T-helper 22 cell (primary cell): ENCODE data around the gene GOLT1A.
"Not testable (repeated sequence)": the region's sequence is repeated elsewhere in the genome, so short reads cannot be mapped to it uniquely, and the experiment has no call there.

ENCODE experiments used
- DNase-seq: peaks from one replicate; pipeline ENCODE4 v3.0.0-alpha.2; 2020; ENCODE audit warnings: low read depth

The GOLT1A gene

DNA sequence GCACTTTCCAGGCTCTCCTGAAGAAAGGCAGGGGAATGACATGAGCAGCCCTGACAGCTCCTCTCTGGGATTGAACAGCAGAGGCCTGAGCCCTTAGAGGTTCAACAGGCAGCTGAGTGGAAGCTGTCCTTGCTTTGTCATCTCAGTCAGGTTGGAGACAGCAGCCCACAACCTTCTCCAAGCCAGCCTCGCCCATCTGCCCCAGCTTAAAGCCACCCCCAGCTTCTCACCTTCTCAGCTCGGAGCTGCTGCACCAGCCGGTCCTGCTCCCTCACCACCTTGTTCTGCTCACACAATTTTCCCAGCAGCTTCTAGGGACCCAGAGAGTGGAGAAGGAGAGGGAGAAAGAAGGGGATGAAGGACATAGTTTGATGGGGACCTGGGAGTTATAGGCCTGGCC lies 35.2 kb upstream of the GOLT1A start:
- DNase-seq, result no peak

DNA sequence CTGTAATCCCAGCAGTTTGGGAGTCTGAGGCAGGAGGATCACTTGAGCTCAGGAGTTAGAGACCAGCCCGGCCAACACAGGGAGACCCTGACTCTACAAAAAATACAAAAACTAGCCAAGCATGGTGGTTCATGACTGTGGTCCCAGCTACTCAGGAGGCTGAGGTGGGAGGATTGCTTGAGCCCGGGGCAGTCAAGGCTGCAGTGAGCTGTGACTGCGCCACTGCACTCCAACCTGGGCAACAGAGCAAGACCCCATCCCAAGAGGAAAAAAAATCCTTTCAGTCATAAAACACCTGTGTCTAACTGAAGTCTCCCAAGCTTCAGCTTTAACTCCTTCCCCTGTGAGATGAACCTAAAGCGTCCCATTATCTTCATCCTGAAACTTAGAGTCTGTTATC lies 33.1 kb upstream of the GOLT1A start:
- DNase-seq, result no peak

DNA sequence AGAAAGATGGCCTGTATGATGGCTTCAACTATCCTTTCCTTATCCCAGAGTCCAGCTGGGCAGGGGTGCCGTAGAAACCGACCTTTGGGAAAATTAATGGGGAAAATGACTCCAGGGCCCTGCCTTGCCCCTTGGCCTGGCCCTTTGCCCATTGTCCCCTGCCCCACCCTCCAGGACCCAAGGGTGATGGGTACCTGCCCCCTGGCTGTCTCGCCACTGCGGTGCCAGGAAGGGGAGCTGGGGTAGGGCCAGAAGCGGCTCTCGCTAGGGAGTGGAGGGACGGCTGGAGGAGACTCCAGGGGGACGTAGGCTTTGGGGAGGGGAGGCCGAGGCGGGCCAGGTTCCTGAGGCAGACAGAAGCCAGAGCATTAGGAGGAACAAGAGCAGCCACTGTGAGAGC lies 29.1 kb upstream of the GOLT1A start:
- no peak for DNase-seq

DNA sequence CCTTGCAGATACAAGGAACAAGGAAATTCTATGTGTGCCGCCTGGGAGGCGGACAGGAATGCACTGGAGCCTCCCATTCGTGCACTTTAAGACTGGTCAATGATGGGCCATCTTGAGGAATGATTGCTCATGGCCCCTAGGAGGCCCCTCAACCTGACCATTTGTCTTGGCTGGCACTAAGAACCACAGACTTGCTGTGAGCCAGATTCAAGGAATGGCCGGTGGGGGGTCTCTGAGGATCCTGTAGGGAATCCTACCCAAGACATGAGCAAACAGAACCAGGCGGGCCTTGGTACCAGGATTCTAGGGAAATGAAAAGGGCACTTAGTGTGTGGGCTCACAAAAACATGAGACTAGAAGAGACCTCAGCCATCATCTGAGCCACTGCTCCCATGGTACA lies 28.1 kb upstream of the GOLT1A start:
- no peak for DNase-seq

DNA sequence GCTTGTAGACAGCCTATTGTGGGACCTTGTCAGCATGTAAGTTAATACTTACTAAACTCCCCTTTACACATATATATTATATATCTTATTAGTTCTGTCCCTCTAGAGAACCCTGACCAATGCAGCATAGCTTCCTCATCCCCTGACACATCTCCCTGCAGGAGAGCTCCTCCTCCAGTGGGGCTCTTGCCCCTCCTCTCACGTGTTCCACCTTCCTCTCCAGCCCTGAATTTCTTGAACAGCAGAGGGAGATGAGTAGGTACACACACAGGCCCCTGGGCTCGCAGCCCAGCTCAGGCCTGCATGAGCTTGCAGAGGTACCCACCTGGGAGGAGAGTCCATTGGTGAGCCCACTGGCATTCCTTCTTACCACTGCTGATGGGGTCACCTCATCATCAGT lies 27.3 kb upstream of the GOLT1A start:
- DNase-seq, result no peak

DNA sequence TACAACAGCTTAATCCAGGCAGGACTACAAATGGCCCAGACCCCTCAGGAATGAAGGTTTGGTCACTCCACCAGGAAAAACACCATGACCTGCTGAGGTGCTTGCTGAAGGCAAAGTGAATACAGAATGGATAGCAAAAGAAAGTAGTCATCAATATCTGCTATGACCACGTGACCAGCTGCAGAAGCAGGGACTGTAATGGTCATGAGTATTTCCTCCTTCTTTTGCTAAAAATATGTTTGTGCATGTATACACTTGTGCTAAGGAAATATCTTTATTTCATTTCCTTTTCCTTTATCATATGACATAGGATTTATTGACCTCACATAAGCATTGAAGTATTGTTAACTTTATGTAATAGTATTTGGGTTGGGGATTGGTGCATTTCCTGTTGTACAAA lies 26.4 kb upstream of the GOLT1A start:
- no peak for DNase-seq

GRCh38 chr1:204239401-204239800 lies 25.6 kb upstream of the GOLT1A start:
- DNase-seq, result not testable (repeated sequence)

DNA sequence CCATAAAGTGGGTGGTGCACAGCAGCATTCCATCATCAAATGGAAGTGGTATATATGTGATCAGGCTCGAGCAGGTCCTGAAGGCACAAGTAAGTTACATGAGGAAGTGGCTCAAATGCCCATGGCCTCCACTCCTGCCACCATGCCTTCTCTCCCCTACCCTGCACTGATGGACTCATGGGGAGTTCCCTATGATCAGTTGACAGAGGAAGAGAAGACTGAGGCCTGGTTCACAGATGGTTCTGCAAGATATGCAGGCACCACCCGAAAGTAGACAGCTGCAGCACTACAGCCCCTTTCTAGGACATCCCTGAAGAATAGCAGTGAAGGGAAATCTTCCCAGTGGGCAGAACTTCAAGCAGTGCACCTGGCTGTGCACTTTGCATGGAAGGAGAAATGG lies 24.7 kb upstream of the GOLT1A start:
- DNase-seq, result not testable (repeated sequence)

DNA sequence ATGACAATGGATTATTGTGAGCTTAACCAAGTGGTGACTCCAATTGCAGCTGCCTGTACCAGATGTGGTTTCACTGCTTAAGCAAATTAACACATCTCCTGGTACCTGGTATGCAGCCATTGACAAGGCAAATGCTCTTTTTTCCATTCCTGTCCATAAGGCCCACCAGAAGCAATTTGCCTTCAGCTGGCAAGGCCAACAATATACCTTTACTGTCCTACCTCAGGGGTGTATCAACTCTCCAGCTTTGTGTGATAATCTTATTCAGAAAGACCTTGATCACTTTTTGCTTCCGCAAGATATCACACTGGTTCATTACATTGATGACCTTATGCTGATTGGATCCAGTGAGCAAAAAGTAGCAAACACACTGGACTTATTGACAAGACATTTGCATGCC lies 23.7 kb upstream of the GOLT1A start:
- DNase-seq, result not testable (repeated sequence)

- DNase-seq, result no peak
Measured at GRCh38 chr1:204232526-204232925, 18.7 kb upstream of the GOLT1A start.

GRCh38 chr1:204230211-204230610 lies 16.4 kb upstream of the GOLT1A start:
- DNase-seq, result no peak

GRCh38 chr1:204228896-204229295 lies 15.1 kb upstream of the GOLT1A start:
- DNase-seq, result no peak

DNA sequence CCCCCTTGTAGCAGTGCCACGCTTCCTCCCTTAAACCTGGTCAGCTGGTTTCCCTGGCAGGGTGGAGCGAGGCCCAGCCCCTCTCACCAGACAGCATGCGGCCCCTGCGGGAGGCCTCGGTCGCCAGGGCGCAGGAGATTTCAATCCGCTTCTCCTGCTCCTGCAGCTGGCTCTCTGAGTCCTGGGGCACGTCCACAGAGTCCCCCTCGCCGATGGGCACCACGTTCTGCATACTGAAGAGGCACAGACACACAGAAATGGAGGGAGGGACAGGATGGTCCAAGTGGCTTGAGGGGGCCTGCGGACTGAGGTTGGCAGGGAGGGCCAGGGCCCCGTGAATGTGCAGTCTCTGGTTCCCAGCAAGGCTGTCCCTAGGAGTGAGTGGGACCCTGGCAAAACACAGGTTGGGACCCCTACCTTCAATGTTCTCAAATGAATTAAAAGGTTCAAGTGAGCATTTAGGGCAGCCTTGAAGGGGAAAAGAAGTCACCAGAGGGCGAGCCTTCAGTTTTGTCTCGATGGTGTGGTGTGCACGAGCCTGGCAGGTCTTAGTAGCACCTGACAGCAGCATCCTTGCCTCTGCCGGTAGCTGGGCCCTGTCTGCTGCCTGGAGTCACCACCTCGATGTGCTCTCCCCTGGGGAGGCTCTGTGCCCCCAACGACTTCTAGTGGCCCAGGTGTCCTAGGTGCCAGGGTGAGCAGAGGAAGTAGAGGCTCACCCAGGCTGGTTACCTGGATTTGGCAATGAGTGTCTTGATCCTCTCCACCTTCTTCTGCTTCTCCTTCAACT lies 14.4 kb upstream of the GOLT1A start:
- DNase-seq, result no peak

DNA sequence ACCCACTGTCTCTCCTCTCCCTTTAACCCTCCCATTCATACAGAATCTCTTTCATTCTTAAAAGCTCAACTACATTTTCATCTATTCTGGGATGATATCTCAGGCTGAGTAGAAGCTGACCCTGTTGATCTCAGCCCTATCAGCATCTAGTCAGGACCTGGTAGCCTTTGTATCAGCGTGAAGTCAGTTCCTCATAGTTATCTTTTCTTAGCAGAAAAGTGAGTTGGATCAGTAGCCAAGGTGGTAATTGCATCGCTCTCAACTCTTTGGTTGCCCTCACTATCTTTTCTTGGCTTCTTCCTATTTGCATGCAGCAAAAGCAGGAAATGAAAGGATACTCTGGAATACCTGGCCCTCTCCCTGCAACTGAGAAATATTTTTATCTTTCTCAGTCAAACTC lies 13.6 kb upstream of the GOLT1A start:
- no peak for DNase-seq

- no peak for DNase-seq
Measured at GRCh38 chr1:204225841-204226735, 12.3 kb upstream of the GOLT1A start.

DNA sequence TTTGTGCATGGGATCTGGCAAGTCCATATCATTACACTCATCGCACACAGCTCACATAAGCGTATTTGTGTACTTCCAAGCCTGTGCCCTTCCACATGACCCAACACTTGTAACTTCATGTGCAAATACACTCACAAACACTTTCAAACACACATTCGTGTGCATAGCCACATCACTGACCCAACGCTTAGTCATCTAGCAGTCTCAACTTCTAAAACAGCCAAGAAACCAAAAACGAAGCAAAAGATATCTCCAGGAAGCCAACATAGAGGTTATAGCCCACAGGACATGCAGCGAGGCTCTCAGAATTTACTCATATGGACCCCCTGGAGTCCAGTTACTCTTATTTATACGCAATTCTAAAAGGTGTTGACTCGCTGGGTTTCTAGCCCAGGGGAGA lies 10.9 kb upstream of the GOLT1A start:
- no peak for DNase-seq

GRCh38 chr1:204223129-204223860 lies 9.5 kb upstream of the GOLT1A start:
- DNase-seq, result no peak

GRCh38 chr1:204222764-204223055 lies 8.9 kb upstream of the GOLT1A start:
- no peak for DNase-seq

DNA sequence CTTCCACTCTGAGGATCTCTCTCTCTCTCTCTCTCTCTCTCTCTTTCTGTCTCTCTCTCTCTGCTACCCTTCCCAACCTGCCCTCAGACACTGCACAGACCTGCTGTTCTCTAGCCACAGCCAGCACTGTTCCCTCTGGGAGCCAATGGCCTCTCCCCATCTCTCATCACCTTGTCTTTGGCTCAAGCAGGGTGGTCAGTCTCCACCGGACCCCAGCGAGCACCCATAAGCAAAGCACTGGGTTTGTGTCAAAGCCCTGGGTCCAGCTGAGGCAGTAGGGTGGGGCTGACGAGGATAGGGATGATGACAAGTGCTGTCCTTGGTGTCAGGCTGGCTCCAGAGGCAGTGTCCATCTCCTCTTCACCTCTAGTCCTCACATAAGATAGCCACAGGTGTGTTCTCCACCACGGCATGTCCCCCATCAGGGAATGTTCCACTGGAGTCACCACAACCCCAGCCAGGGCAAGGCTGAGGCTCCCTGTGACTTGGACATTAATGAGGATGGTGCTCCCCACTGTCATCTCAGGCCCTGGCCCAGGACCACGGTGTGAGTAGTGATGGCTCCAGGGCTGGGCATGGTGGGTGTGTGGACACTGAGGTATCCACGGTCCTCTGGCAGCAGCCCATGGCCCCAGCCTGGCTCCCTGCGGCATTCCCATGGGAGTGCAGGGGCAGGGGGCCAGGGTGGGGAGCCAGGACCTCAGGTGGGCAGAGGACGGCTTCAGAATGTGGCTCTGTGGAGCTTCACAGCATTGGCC lies 8.4 kb upstream of the GOLT1A start:
- no peak for DNase-seq

- DNase-seq, result no peak
Measured at GRCh38 chr1:204221271-204221670, 7.5 kb upstream of the GOLT1A start.

- DNase-seq, result no peak
Measured at GRCh38 chr1:204219971-204220616, 6.3 kb upstream of the GOLT1A start.

DNA sequence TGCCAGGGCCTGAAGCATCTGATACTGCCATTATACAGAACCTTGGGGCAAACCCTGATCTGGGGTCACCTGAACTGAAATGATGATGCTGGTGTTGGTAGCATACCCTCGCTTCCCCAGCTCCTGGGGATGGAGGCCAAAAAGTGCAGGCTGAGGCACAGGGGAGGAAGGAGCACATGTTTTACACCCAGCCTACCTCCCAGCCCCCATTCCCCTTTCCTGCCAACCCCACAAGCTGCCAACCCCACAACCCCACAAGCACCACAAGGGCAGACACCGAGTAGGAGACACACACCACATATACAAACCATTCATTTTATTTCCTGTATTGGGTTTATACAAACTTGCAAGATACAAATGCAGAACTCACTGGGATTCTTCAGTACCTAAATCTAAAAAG lies 4.8 kb upstream of the GOLT1A start:
- DNase-seq, result no peak
